Epidermal melanocyte (primary cell): ENCODE measurements around the gene ASCL4.
"Not testable (repeated sequence)": the region's sequence is repeated elsewhere in the genome, so short reads cannot be mapped to it uniquely, and the experiment has no call there.

Experiments used
- DNase-seq: peaks from one replicate; pipeline ENCODE4 v3.0.0; 2011; ENCODE audit warnings: low spot score; ENCODE audit not compliant: insufficient read length

ASCL4 gene

GRCh38 chr12:107774349-107775029, at the start of gene ASCL4:
Gene ASCL4, plus strand, starts transcription at chr12:107774704. Its CDS starts 515 bp downstream, at chr12:107775219.
- no peak for DNase-seq

GRCh38 chr12:107727327-107727726, 47.2 kb upstream of the ASCL4 start:
- not testable (repeated sequence) for DNase-seq

GRCh38 chr12:107727742-107728141, 46.8 kb upstream of the ASCL4 start:
- DNase-seq = not testable (repeated sequence)

- DNase-seq = no peak
Observed at GRCh38 chr12:107730618-107731341, 43.7 kb upstream of the ASCL4 start.

GRCh38 chr12:107731366-107731765, 43.1 kb upstream of the ASCL4 start:
- no peak for DNase-seq

- no peak for DNase-seq
Observed at GRCh38 chr12:107732365-107732764, 42.1 kb upstream of the ASCL4 start.

GRCh38 chr12:107734139-107734538, 40.4 kb upstream of the ASCL4 start:
- no peak for DNase-seq

- no peak for DNase-seq
Observed at GRCh38 chr12:107735763-107736162, 38.7 kb upstream of the ASCL4 start.

GRCh38 chr12:107736914-107737313, 37.6 kb upstream of the ASCL4 start:
- no peak for DNase-seq

GRCh38 chr12:107748472-107748871, 26.0 kb upstream of the ASCL4 start:
- DNase-seq = no peak

- DNase-seq = no peak
Observed at GRCh38 chr12:107749083-107749482, 25.4 kb upstream of the ASCL4 start.

GRCh38 chr12:107759410-107759809, 15.1 kb upstream of the ASCL4 start:
- DNase-seq = no peak

- no peak for DNase-seq
Observed at GRCh38 chr12:107760207-107760808, 14.2 kb upstream of the ASCL4 start.

GRCh38 chr12:107760809-107761501, 13.5 kb upstream of the ASCL4 start, which contains the start of gene PRDM4:
Gene PRDM4, minus strand, starts transcription at chr12:107761137. Its CDS starts 622 bp downstream, at chr12:107760515.
- peak; percentile 95 for DNase-seq

- no peak for DNase-seq
Observed at GRCh38 chr12:107761502-107761904, 13.0 kb upstream of the ASCL4 start.

- no peak for DNase-seq
Observed at GRCh38 chr12:107762874-107763273, 11.6 kb upstream of the ASCL4 start.

GRCh38 chr12:107764626-107765025, 9.9 kb upstream of the ASCL4 start:
- no peak for DNase-seq

GRCh38 chr12:107765316-107765715, 9.2 kb upstream of the ASCL4 start:
- no peak for DNase-seq

- DNase-seq = no peak
Observed at GRCh38 chr12:107767466-107767865, 7.0 kb upstream of the ASCL4 start.

GRCh38 chr12:107775093-107775721, 703 bp downstream of the ASCL4 start:
- DNase-seq = no peak

- DNase-seq = no peak
Observed at GRCh38 chr12:107776171-107776570, 1.7 kb downstream of the ASCL4 start.
